Thyroid gland (tissue), 4 donors: Measurements from ENCODE around the gene RWDD4. TPM values are rescaled to one million over a fixed set of nuclear protein-coding genes. Genes with fewer than 3 reads are reported as not detected.

ENCODE experiments used
- DNase-seq, 2 donors: peaks; one replicate each; pipeline ENCODE4 v3.0.0-alpha.2; 2019
- H3K27ac ChIP-seq, 3 donors: fragments of 200-600 bp; sonication (generic); 1 replicate in 2 of 3; 2 replicates in 1 of 3; pipeline ENCODE4 v1.5.1; 2016 to 2019; ENCODE audit warnings: mild to moderate bottlenecking in 1 of 3, moderate library complexity in 1 of 3
- H3K27me3 ChIP-seq: fragments of 200-600 bp; sonication (generic); one replicate; pipeline ENCODE4 v1.5.1; 2019
- H3K36me3 ChIP-seq, 2 donors: fragments of 200-600 bp; sonication (generic); one replicate each; pipeline ENCODE4 v1.5.1; 2016 to 2019
- H3K4me1 ChIP-seq, 2 donors: fragments of 200-600 bp; sonication (generic); one replicate each; pipeline ENCODE4 v1.5.1; 2017 to 2019
- H3K4me3 ChIP-seq, 3 donors: fragments of 200-600 bp; sonication (generic); replicated peaks in 1 of 3; 1 replicate in 2 of 3; 2 replicates in 1 of 3; pipeline ENCODE4 v1.5.1; 2016; ENCODE audit warnings: mild to moderate bottlenecking in 1 of 3
- H3K9me3 ChIP-seq: fragments of 200-600 bp; sonication (generic); one replicate; pipeline ENCODE4 v1.5.1; 2017
- CTCF ChIP-seq, 6 experiments: fragments of 200-600 bp in 3 of 6; fragments of 450-650 bp in 3 of 6; sonication (generic) in 3 of 6; IDR thresholded peaks; one replicate each; pipeline ENCODE4 v1.5.1; 2016 to 2019; ENCODE audit warnings: antibody characterized with exemption in 6 of 6, mild to moderate bottlenecking in 2 of 6, inconsistent platforms in 1 of 6, moderate library complexity in 1 of 6
- POLR2A ChIP-seq, 2 donors: fragments of 450-650 bp; IDR thresholded peaks; one replicate each; pipeline ENCODE4 v1.6.1; 2017; ENCODE audit warnings: antibody characterized with exemption in 2 of 2, mild to moderate bottlenecking in 2 of 2, moderate library complexity in 1 of 2
- WGBS, 2 donors: methylation state at CpG; one replicate each; pipeline ENCODE4 v1.1.5; 2017; 5-methylcytosine and 5-hydroxymethylcytosine counted together
- intact Hi-C: fragments of 100-400 bp; cut with DNase I; formaldehyde crosslinking; loops from one replicate; pipeline ENCODE4 v1.15.1; 2023
- total RNA-seq, 4 donors: library from RNA; depleted of rRNA; stranded (reverse); fragments of >200 nt; gene quantifications; one replicate each; pipeline ENCODE4 v1.2.3, GENCODE V29; 2016

Gene RWDD4
- total RNA-seq, 4 donors from 2014 or later = 33.3 to 43.5 (median 41.5) TPM

- WGBS, 2 donors = 5 to 6% methylated on average over 10 of the region's 10 CpGs
- Histone ChIP-seq H3K36me3 (no peaks in the 10 kb centered on the region), H3K27me3 (no peaks in the 10 kb centered on the region), H3K9me3 (no peaks in the 10 kb centered on the region), H3K4me3 (peak overlapping the region; percentile 80 to 95 (median 87)), H3K4me1 (peaks cover 0 to 13% of the 10 kb centered on the region in 2 donors), H3K27ac (peak overlapping the region; percentile 80 to 91 (median 85))
- intact Hi-C loops = loop anchor here (10.0 kb wide), 1 partner anchor 155 kb away; the partner anchor contains the start of gene ING2
- TF ChIP-seq POLR2A (IDR thresholded peaks at IDR 0.05) (no peak), CTCF (IDR thresholded peaks at IDR 0.05) (no peak)
- DNase-seq = no peak
Measured at GRCh38 chr4:183659872-183660242, 872 bp upstream of the RWDD4 start.

- no peaks in the 10 kb centered on the region for H3K36me3 ChIP-seq
- H3K4me3 ChIP-seq = peak overlapping the region; percentile 80 to 87 (median 83)
- TF ChIP-seq POLR2A (IDR thresholded peaks at IDR 0.05) = no peak
- TF ChIP-seq CTCF (IDR thresholded peaks at IDR 0.05) = no peak
- 0% methylated on average over 6 to 16 of the region's 39 CpGs for WGBS, 2 donors
- DNase-seq = peak; percentile 19 to 29
- H3K4me1 ChIP-seq = peaks cover 0 to 13% of the 10 kb centered on the region in 2 donors
- no peaks in the 10 kb centered on the region for H3K27me3 ChIP-seq
- peak overlapping the region; percentile 47 to 91 (median 80) for H3K27ac ChIP-seq
- intact Hi-C loops = loop anchor here (10.0 kb wide), 1 partner anchor 154 kb away; the partner anchor contains the start of gene ING2
- no peaks in the 10 kb centered on the region for H3K9me3 ChIP-seq
Measured at GRCh38 chr4:183658362-183659028, 490 bp downstream of the RWDD4 start.

- peaks cover 0 to 13% of the 10 kb centered on the region in 2 donors for H3K4me1 ChIP-seq
- intact Hi-C loops = loop anchor here (10.0 kb wide), 1 partner anchor 153 kb away; the partner anchor contains the start of gene ING2
- H3K4me3 ChIP-seq = no peak overlapping the region
- H3K36me3 ChIP-seq = no peaks in the 10 kb centered on the region
- H3K27me3 ChIP-seq = no peaks in the 10 kb centered on the region
- no peak for DNase-seq
- H3K9me3 ChIP-seq = no peaks in the 10 kb centered on the region
- WGBS, 2 donors = 80 to 83% methylated on average over 3 of the region's 3 CpGs
- H3K27ac ChIP-seq = no peak overlapping the region
- TF ChIP-seq CTCF (IDR thresholded peaks at IDR 0.05) (no peak), POLR2A (IDR thresholded peaks at IDR 0.05) (no peak)
Measured at GRCh38 chr4:183657564-183657963, 1.4 kb downstream of the RWDD4 start.

GRCh38 chr4:183645326-183645725 is 13.7 kb downstream of the RWDD4 start:
- no peaks in the 10 kb centered on the region for H3K27me3 ChIP-seq
- 92% methylated on average over 7 of the region's 7 CpGs for WGBS, 2 donors
- TF ChIP-seq CTCF (IDR thresholded peaks at IDR 0.05) = no peak
- no peak for TF ChIP-seq POLR2A (IDR thresholded peaks at IDR 0.05)
- intact Hi-C loops = no loop called here
- no peak for DNase-seq
- peaks cover 18 to 35% of the 10 kb centered on the region in 2 donors for H3K36me3 ChIP-seq
- no peak overlapping the region for H3K27ac ChIP-seq
- no peak overlapping the region for H3K4me3 ChIP-seq
- no peaks in the 10 kb centered on the region for H3K9me3 ChIP-seq
- H3K4me1 ChIP-seq = no peaks in the 10 kb centered on the region

GRCh38 chr4:183639291-183639690 is 19.7 kb downstream of the RWDD4 start:
- no peaks in the 10 kb centered on the region for H3K27me3 ChIP-seq
- no peak overlapping the region for H3K4me3 ChIP-seq
- no peak for DNase-seq
- H3K36me3 ChIP-seq = no peaks in the 10 kb centered on the region
- WGBS, 2 donors = 78 to 96% methylated on average over 3 of the region's 3 CpGs
- H3K9me3 ChIP-seq = no peaks in the 10 kb centered on the region
- no peak overlapping the region for H3K27ac ChIP-seq
- peaks cover 0 to 11% of the 10 kb centered on the region in 2 donors for H3K4me1 ChIP-seq
- intact Hi-C loops = no loop called here
- TF ChIP-seq CTCF (IDR thresholded peaks at IDR 0.05) (no peak), POLR2A (IDR thresholded peaks at IDR 0.05) (no peak)
